ENCODE results near the gene FEM1A. TPM values are rescaled to one million over a fixed set of nuclear protein-coding genes. Genes with fewer than 3 reads are reported as not detected.

Gene FEM1A
- total RNA-seq, 4 donors from 2014 or later = 16.8 to 22.7 (median 18.4) TPM

- no peak overlapping the region for H3K27ac ChIP-seq
- H3K4me3 ChIP-seq = no peak overlapping the region
- DNase-seq = no peak
- H3K36me3 ChIP-seq = no peaks in the 10 kb centered on the region
- 71 to 80% methylated on average over 7 of the region's 7 CpGs for WGBS, 2 donors
- peaks cover 0 to 25% (median 0%) of the 10 kb centered on the region in 4 donors for H3K27me3 ChIP-seq
- H3K4me1 ChIP-seq = peaks cover 11 to 13% (median 11%) of the 10 kb centered on the region in 3 donors
- intact Hi-C loops (cut with DNase I) = no loop called here
- no peaks in the 10 kb centered on the region for H3K9me3 ChIP-seq
- TF ChIP-seq POLR2A (IDR thresholded peaks at IDR 0.05) (no peak), CTCF (IDR thresholded peaks at IDR 0.05) (no peak)
Observed at GRCh38 chr19:4755459-4755858, 36.1 kb upstream of the FEM1A start.

DNA sequence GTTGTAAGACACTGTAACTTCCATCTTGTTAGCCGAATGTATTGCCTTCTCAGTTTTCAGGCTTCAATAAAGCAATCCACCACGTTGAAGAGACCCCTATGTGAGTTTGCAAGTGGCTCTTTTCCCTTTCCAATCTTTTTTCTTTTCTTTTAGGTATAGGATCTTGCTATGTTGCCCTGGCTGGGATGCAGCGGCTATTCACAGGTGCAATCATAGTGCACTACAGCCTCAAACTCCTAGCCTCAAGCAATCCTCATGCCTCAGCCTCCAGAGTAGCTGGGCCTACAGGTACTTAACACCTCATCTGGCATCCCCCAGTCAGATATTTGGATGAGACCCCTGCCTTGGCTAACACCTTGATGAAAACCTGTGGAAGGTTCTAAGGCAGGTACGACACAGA lies 33.5 kb upstream of the FEM1A start:
- H3K27me3 ChIP-seq = peaks cover 0 to 50% (median 2%) of the 10 kb centered on the region in 4 donors
- 71 to 80% methylated on average over 4 of the region's 4 CpGs for WGBS, 2 donors
- H3K4me1 ChIP-seq = peaks cover 11 to 13% (median 11%) of the 10 kb centered on the region in 3 donors
- intact Hi-C loops (cut with DNase I) = no loop called here
- no peaks in the 10 kb centered on the region for H3K9me3 ChIP-seq
- no peaks in the 10 kb centered on the region for H3K36me3 ChIP-seq
- no peak overlapping the region for H3K27ac ChIP-seq
- DNase-seq = no peak
- H3K4me3 ChIP-seq = no peak overlapping the region
- TF ChIP-seq POLR2A (IDR thresholded peaks at IDR 0.05) = no peak
- TF ChIP-seq CTCF (IDR thresholded peaks at IDR 0.05) = no peak

- Histone ChIP-seq H3K27ac (no peak overlapping the region), H3K4me3 (no peak overlapping the region), H3K36me3 (no peaks in the 10 kb centered on the region), H3K27me3 (peaks cover 0 to 55% (median 2%) of the 10 kb centered on the region in 4 donors), H3K4me1 (peaks cover 11 to 13% (median 11%) of the 10 kb centered on the region in 3 donors), H3K9me3 (no peaks in the 10 kb centered on the region)
- DNase-seq = no peak
- WGBS, 2 donors = 56 to 66% methylated on average over 5 of the region's 5 CpGs
- intact Hi-C loops (cut with DNase I) = no loop called here
- TF ChIP-seq POLR2A (IDR thresholded peaks at IDR 0.05) = no peak
Observed at GRCh38 chr19:4758659-4759058, 32.9 kb upstream of the FEM1A start.

- Histone ChIP-seq H3K4me3 (peak overlapping the region in 3 of 4 donors; percentile 16 to 58 (median 34)), H3K27ac (no peak overlapping the region), H3K4me1 (peaks cover 11 to 13% (median 11%) of the 10 kb centered on the region in 3 donors), H3K27me3 (peaks cover 0 to 65% (median 2%) of the 10 kb centered on the region in 4 donors), H3K36me3 (no peaks in the 10 kb centered on the region), H3K9me3 (no peaks in the 10 kb centered on the region)
- WGBS, 2 donors = 3 to 6% methylated on average over 2 to 9 of the region's 53 CpGs
- peak; percentile 20 for DNase-seq
- intact Hi-C loops (cut with DNase I) = no loop called here
- TF ChIP-seq POLR2A (IDR thresholded peaks at IDR 0.05) (no peak), CTCF (IDR thresholded peaks at IDR 0.05) (no peak)
Observed at GRCh38 chr19:4759388-4760284, 31.9 kb upstream of the FEM1A start.

- no peaks in the 10 kb centered on the region for H3K9me3 ChIP-seq
- WGBS, 2 donors = 23 to 29% methylated on average over 8 to 10 of the region's 10 CpGs
- peaks cover 0 to 71% (median 2%) of the 10 kb centered on the region in 4 donors for H3K27me3 ChIP-seq
- H3K4me1 ChIP-seq = peaks cover 11 to 13% (median 11%) of the 10 kb centered on the region in 3 donors
- no peaks in the 10 kb centered on the region for H3K36me3 ChIP-seq
- TF ChIP-seq POLR2A (IDR thresholded peaks at IDR 0.05) = no peak
- TF ChIP-seq CTCF (IDR thresholded peaks at IDR 0.05) = no peak
- no peak for DNase-seq
- H3K27ac ChIP-seq = no peak overlapping the region
- intact Hi-C loops (cut with DNase I) = no loop called here
- peak overlapping the region in 3 of 4 donors; percentile 16 to 58 (median 34) for H3K4me3 ChIP-seq
Observed at GRCh38 chr19:4760285-4760650, 31.3 kb upstream of the FEM1A start.
